Muscle of back (tissue), 11 donors: ENCODE results near the gene MSANTD2. TPM values are rescaled to one million over a fixed set of nuclear protein-coding genes. Genes with fewer than 3 reads are reported as not detected.

Source experiments
- DNase-seq, 3 donors: peaks; one replicate each; pipeline versions ENCODE4 v3.0.0 to v3.0.0-alpha.2; 2013
- polyA plus RNA-seq, 10 donors: library from polyadenylated mRNA; unstranded; fragments of 120-200 nt; gene quantifications; one replicate each; pipeline ENCODE4 v1.2.1, GENCODE V29; 2013; ENCODE audit not compliant: insufficient read length in 10 of 10

Gene MSANTD2
- polyA plus RNA-seq, 10 donors = 9.4 to 22.7 (median 13.8) TPM

GRCh38 chr11:124738713-124739478 lies 61.3 kb downstream of the MSANTD2 start:
- DNase-seq = no peak

- peak in 1 of 3 donors; percentile 41 for DNase-seq
Measured at GRCh38 chr11:124737638-124738305, 62.4 kb downstream of the MSANTD2 start.

- DNase-seq = no peak
Measured at GRCh38 chr11:124736736-124737135, 63.5 kb downstream of the MSANTD2 start.

GRCh38 chr11:124732230-124732629 lies 68.0 kb downstream of the MSANTD2 start:
- DNase-seq = no peak

- DNase-seq = no peak
Measured at GRCh38 chr11:124729571-124729970, 70.6 kb downstream of the MSANTD2 start.

- no peak for DNase-seq
Measured at GRCh38 chr11:124728134-124728533, 72.1 kb downstream of the MSANTD2 start.

- DNase-seq = no peak
Measured at GRCh38 chr11:124727474-124727873, 72.7 kb downstream of the MSANTD2 start.

- DNase-seq = no peak
Measured at GRCh38 chr11:124725719-124726105, 74.5 kb downstream of the MSANTD2 start.

- no peak for DNase-seq
Measured at GRCh38 chr11:124724979-124725718, 75.1 kb downstream of the MSANTD2 start.

GRCh38 chr11:124722176-124722575 lies 78.0 kb downstream of the MSANTD2 start:
- DNase-seq = no peak

GRCh38 chr11:124719534-124719933 lies 80.7 kb downstream of the MSANTD2 start:
- DNase-seq = no peak

- DNase-seq = no peak
Measured at GRCh38 chr11:124718801-124719200, 81.4 kb downstream of the MSANTD2 start.

GRCh38 chr11:124717786-124718651 lies 82.2 kb downstream of the MSANTD2 start:
- DNase-seq = peak in 2 of 3 donors; percentile 14 to 51

GRCh38 chr11:124717421-124717785 lies 82.8 kb downstream of the MSANTD2 start:
- DNase-seq = peak in 1 of 3 donors; percentile 37

- DNase-seq = no peak
Measured at GRCh38 chr11:124716591-124716990, 83.6 kb downstream of the MSANTD2 start.

Other genes with a start within 250 kb of the MSANTD2 start
- under 1 TPM in 9 of 10 donors, not detected in 1; 0.11 to 0.99 (median 0.27) TPM for gene OR8A1, start 230.4 kb downstream of the MSANTD2 start, polyA plus RNA-seq
- under 1 TPM in 3 of 10 donors, not detected in 7; 0.12 to 0.24 (median 0.14) TPM for gene PANX3, start 189.0 kb downstream of the MSANTD2 start, polyA plus RNA-seq
- 10 to 100 TPM; 18.1 to 33.1 (median 22.7) TPM for gene TBRG1, start 177.5 kb downstream of the MSANTD2 start, polyA plus RNA-seq
- gene SIAE, start 126.7 kb downstream of the MSANTD2 start, polyA plus RNA-seq = 1 to 10 TPM; 4.1 to 8.9 (median 7.2) TPM
- 1 to 10 TPM; 2.7 to 5.5 (median 3.9) TPM for gene SPA17, start 126.5 kb downstream of the MSANTD2 start, polyA plus RNA-seq
- gene NRGN, start 60.5 kb downstream of the MSANTD2 start, polyA plus RNA-seq = 1 to 10 TPM; 3.5 to 7.8 (median 5.7) TPM
- gene VSIG2, start 48.2 kb downstream of the MSANTD2 start, polyA plus RNA-seq = 1 to 10 TPM in 7 of 10 donors, under 1 TPM in 3; 0.67 to 2.3 (median 1.2) TPM
- gene ESAM, start 38.1 kb downstream of the MSANTD2 start, polyA plus RNA-seq = 10 to 100 TPM; 43.1 to 71.2 (median 51.7) TPM
- 10 to 100 TPM; 15.2 to 40.9 (median 24.7) TPM for gene ROBO3, start 65.0 kb upstream of the MSANTD2 start, polyA plus RNA-seq
- 10 to 100 TPM; 22.3 to 41.3 (median 28.8) TPM for gene ROBO4, start 97.5 kb upstream of the MSANTD2 start, polyA plus RNA-seq
- gene HEPN1, start 118.8 kb upstream of the MSANTD2 start, polyA plus RNA-seq = under 1 TPM in 2 of 10 donors, not detected in 8; 0.14 to 0.38 TPM
- under 1 TPM in 7 of 10 donors, not detected in 3; 0.08 to 0.51 (median 0.15) TPM for gene HEPACAM, start 135.6 kb upstream of the MSANTD2 start, polyA plus RNA-seq
- gene CCDC15, start 153.8 kb upstream of the MSANTD2 start, polyA plus RNA-seq = 1 to 10 TPM; 2.0 to 4.1 (median 3.4) TPM